Activated effector memory CD4-positive, alpha-beta T cell treated with anti-CD3 and anti-CD28 coated beads, Interleukin-2, amount 50 U/mL, for 16 hours (primary cell): ENCODE data around the gene CYP11A1.

ENCODE experiments used
- DNase-seq: peaks from one replicate; pipeline ENCODE4 v3.0.0-alpha.2; 2020

CYP11A1 gene

GRCh38 chr15:74367296-74367854 lies at the start of gene CYP11A1:
CYP11A1 (minus strand) TSS chr15:74367646; CDS start chr15:74367585, 61 bp downstream.
- no peak for DNase-seq

GRCh38 chr15:74417225-74417624 lies 49.8 kb upstream of the CYP11A1 start:
- DNase-seq, result no peak

- no peak for DNase-seq
Measured at GRCh38 chr15:74415966-74416916, 48.8 kb upstream of the CYP11A1 start.

GRCh38 chr15:74414603-74415338 lies 47.3 kb upstream of the CYP11A1 start:
- no peak for DNase-seq

- no peak for DNase-seq
Measured at GRCh38 chr15:74414081-74414580, 46.7 kb upstream of the CYP11A1 start.

- DNase-seq, result no peak
Measured at GRCh38 chr15:74413350-74414080, 46.1 kb upstream of the CYP11A1 start.

GRCh38 chr15:74412159-74412558 lies 44.7 kb upstream of the CYP11A1 start:
- no peak for DNase-seq

- DNase-seq, result no peak
Measured at GRCh38 chr15:74411686-74412085, 44.2 kb upstream of the CYP11A1 start.

- no peak for DNase-seq
Measured at GRCh38 chr15:74410502-74410901, 43.1 kb upstream of the CYP11A1 start.

GRCh38 chr15:74409225-74409624 lies 41.8 kb upstream of the CYP11A1 start:
- DNase-seq, result no peak

GRCh38 chr15:74408815-74409214 lies 41.4 kb upstream of the CYP11A1 start:
- no peak for DNase-seq

GRCh38 chr15:74408385-74408784 lies 40.9 kb upstream of the CYP11A1 start:
- no peak for DNase-seq

GRCh38 chr15:74406992-74407705 lies 39.7 kb upstream of the CYP11A1 start:
- no peak for DNase-seq

- DNase-seq, result no peak
Measured at GRCh38 chr15:74406517-74406916, 39.1 kb upstream of the CYP11A1 start.

GRCh38 chr15:74405823-74406222 lies 38.4 kb upstream of the CYP11A1 start:
- no peak for DNase-seq

GRCh38 chr15:74403991-74404563 lies 36.6 kb upstream of the CYP11A1 start:
- DNase-seq, result no peak

GRCh38 chr15:74403588-74403919 lies 36.1 kb upstream of the CYP11A1 start:
- no peak for DNase-seq

- peak; percentile 87 for DNase-seq
Measured at GRCh38 chr15:74402873-74403587, 35.6 kb upstream of the CYP11A1 start.

- DNase-seq, result no peak
Measured at GRCh38 chr15:74402337-74402841, 34.9 kb upstream of the CYP11A1 start.

GRCh38 chr15:74400915-74401757 lies 33.7 kb upstream of the CYP11A1 start:
- DNase-seq, result no peak
